NCI-H748 treated with DMSO at 0.1 percent for 48 hours (cell line): ENCODE results near the gene MYPOP.
"Not testable (repeated sequence)": the region's sequence is repeated elsewhere in the genome, so short reads cannot be mapped to it uniquely, and the experiment has no call there.

Experiments used
- DNase-seq: peaks from one replicate; lab custom pipeline; 2025; lab: John Stamatoyannopoulos, UW

Gene MYPOP

DNA sequence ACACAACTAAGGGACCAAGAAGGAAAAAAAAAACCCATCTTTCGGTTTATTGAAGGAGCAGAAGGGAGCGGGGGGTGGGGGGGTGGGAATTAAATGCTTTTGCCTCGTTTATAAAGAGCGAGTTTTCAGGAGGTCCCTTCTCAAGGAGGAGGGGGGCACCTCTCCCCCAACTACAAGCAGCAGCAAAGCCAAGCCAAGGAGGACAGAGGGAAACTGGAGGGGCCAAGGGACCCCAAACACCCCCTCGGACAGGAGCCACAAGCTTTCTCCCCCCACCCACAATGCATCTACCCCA, 18.9 kb downstream of the MYPOP start:
- DNase-seq = no peak

DNA sequence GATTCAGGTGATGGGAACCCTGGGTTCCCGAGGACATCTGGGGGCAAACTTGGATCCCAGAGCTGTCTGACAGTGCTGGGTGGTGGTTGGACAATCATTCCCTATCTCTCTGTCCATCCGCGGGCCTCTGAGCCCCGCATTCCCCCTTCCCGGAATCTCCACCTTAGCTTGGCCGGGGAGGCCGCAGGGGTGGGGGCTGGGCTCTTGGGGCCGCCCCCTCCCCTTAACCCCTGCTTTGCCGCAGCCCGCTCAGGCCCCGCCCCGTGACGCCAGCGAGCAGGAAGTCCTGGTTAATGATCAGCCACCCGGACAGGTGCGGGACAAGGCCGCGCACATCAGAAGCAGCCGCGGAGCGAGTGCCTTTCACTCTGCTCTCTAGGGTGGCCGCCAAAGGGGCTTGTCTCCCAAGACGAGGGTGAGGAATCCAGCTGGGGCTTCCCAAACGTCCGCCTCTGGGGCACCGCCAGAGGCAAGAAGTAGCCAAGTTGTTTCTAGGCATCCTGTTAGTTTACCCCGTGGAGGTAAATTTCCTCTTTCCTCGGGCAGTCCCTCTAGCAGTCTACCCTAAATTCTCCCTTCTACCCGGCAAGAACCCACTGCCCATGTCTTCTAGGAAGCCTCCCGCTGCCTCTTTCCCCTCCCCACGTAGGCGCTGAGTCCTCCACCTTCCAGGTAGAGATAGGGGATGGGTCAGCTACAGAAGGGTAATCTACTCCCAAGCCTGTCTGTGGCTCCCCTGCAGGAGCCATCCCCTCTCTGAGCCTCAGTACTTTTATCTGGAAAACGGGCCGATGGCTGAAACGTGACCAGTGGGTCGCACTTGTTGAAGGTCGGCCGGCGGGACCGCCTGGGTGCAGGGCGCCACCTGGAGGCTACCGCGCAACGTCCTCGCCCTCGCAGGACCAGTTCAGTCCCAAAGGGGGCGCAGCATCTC, 19.5 kb downstream of the MYPOP start:
- DNase-seq = peak; percentile 66

- no peak for DNase-seq
These were observed 20.4 kb downstream of the MYPOP start for GRCh38 chr19:45881909-45882528.

- DNase-seq = no peak
These were observed 21.1 kb downstream of the MYPOP start for GRCh38 chr19:45881082-45881908.

DNA sequence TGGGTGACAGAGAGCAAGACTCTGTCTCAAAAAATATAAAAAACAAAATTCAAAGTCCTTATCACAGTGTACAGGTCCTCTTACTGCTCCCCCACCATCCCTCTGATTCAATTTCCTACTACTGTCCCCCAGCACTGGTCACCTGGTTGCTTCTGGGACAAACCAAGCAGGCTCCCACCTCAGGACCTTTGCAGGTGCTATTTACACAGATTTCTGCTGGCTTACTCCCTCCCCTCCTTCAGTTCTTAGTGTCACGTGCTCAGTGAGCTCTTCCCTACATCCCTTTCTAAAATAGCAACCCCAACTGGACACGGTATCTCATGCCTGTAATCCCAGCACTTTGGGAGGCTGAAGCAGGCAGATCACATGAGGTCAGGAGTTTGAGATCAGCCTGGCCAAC, 22.4 kb downstream of the MYPOP start:
- DNase-seq = no peak

DNA sequence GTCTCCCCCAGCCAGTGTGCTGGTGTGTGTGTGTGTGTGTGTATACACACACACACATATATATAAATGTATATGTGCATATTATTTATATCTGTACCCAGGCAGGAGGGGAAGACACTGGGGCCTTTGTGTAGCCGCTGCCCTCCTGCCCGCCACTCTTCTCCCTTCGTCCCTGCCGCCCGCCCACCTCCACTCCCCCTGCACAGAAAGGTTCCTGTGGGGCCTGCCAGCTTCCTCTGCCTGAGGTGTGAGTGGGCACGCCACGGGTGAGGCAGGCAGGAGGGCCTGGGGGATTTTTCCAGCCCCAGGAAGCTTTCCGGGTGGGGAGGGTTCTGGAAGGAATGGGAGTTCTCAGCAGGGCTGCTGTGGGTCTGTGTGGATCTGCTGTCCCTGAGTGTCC, 23.4 kb downstream of the MYPOP start:
- DNase-seq = no peak

DNA sequence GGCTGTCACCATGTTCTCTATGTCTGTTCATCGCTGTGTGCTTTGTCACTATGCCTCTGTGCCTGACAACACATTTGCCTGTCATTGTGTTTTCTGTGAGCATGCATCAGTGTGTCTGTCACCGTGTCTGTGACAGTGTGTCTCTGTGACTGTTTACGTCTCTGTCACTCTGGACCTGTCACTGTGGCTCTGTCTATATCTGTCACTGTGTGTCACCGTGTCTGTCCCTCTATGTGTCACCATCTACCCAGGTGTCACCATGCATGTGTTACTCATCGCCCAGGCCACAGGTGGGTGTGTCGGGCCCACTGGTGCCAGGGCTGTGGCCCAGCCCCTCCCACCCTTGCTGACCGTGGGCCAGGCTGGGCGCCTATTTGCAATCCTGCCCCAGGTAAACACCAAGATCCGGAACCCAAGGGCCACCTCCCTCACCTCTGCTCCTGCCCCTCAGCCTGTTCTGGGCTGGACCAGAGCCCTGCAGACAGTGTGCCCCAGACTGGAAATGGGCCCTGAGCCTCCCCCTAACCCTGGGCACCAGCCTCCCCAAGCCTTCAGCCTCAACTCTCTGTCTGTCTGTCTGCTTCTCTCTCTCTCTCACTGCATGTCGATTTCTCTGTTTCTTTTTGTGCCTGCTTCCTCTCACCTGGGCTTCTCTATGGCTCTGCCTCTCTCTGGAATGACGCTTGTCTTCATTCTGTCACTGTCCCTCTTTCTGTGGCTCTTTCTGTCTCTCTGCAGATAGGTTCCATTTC, 24.2 kb downstream of the MYPOP start:
- no peak for DNase-seq

DNA sequence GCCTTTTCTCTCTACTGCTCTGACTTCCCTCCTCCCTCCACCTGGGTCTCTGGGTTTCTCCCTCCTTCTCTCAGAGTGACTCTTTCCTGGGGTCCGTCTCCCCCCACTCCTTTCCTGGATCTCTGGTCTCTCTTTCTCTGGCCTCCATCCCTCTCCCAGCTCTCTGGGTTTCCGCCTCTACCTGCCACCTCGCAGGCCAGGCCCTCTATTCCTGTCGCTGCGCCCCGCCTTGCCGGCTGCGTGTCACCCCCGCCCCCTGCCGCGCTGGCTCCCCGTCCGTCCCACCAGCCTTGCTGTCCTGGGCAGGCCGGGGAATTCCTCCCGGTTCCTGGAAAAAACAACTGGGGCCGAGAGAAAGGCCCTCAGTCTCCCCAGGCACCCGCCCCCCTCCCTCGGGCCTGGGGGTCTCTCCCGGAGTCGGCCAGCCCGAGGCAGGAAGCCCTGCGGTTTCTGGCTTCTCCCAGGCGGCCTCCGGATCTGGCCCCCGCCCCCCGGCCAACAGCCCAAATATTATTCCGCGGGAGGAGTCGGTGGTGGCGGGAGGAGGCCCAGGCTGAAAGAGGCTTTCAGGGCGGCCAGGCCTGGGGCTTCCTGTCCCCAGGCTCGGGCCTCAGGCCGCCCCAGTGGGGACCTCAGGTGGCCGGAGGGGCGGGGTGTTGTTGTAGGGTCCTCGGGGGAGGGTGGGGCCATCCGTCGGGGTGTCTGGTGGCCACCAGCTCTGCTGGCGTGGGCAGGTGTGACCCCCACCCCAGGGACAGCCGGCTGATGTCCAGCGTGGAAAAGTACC, 25.8 kb downstream of the MYPOP start:
- no peak for DNase-seq

DNA sequence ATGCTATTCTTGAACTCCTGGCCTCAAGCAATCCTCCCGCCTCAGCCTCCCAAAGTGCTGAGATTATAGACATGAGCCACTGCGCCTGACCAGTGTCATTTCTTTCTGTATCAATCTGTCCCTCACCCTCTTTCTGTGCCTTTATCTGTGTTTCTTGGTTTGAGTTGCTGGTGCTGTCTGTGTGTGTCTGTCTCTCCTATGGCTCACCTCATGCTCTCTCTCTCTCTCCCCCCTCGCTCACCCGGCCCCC, 26.3 kb downstream of the MYPOP start:
- no peak for DNase-seq

DNA sequence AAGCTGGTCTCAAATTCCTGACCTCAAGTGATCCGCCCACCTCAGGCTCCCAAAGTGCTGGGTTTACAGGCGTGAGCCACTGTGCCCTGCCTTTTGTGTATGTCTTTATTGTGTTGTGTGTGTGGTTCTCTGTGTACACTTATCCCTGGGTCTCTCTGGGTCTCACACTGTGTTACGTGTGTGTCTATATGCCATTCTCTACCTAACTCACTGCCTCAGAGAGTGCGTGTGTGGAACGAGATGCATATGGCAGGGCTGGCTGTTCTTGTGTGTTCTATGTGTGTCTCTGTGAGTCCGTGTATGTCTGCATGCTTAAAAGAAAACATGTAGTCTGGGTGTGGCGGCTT, 27.8 kb downstream of the MYPOP start:
- DNase-seq = no peak

DNA sequence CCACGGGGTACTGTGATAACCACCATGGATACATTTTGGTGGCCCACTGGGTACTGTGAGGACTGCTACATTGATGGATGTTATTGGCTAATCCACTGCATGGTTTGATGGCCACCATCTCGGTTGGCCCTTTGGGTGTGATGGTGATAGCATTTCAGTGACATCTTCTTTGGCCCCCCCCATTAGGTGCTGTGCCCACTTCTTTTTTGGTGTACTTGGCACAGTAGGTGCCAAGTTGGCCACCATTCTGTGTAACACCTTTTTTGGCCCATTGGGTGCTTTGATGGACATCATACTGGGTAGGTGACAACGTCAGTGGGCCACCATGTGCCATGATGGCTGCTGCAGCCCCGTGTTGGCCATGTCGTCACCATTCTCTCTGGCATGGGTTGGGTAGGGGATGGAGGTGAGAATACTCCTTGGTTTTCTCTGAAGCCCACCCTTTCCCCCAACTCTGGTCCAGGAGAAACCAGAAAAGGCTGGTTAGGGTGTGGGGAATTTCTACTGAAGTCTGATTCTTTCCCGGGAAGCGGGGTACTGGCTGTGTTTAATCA, 29.1 kb downstream of the MYPOP start:
- no peak for DNase-seq

DNA sequence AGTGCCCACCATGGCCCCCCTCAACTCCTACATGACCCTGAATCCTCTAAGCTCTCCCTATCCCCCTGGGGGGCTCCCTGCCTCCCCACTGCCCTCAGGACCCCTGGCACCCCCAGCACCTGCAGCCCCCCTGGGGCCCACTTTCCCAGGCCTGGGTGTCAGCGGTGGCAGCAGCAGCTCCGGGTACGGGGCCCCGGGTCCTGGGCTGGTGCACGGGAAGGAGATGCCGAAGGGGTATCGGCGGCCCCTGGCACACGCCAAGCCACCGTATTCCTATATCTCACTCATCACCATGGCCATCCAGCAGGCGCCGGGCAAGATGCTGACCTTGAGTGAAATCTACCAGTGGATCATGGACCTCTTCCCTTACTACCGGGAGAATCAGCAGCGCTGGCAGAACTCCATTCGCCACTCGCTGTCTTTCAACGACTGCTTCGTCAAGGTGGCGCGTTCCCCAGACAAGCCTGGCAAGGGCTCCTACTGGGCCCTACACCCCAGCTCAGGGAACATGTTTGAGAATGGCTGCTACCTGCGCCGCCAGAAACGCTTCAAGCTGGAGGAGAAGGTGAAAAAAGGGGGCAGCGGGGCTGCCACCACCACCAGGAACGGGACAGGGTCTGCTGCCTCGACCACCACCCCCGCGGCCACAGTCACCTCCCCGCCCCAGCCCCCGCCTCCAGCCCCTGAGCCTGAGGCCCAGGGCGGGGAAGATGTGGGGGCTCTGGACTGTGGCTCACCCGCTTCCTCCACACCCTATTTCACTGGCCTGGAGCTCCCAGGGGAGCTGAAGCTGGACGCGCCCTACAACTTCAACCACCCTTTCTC, 30.1 kb downstream of the MYPOP start:
- no peak for DNase-seq

DNA sequence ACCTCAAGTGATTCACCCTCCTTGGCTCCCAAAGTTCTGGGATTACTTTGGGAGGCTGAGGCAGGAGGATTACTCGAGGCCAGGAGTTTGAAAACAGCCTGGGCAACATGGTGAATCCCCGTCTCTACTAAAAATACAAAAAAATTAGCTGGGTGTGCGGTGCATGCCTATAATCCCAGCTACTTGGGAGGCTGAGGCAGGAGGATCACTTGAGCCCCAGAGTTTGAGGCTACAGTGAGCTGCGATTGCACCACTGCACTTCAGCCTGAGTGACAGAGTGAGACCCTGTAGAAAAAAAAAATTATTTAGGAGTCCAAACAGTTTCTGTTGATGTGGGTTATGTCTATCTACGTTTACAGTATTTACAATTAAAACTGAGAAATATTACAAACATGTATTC, 31.6 kb downstream of the MYPOP start:
- no peak for DNase-seq

DNA sequence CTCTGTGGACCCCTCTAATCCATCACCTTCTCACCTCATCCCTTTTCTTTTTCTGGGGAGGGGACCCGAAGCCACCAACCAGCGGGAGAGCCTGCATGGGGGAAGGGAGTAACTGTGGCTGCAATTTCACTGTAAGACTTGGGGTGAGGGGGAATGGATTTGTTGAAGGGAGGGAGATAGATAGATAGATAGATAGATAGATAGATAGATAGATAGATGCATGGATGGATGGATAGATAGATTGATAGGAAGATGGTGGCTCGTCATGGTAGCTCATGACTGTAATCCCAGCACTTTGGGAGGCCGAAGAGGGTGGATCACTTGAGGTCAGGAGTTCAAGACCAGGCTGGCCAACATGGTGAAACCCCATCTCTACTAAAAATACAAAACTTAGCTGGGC, 35.2 kb downstream of the MYPOP start:
- not testable (repeated sequence) for DNase-seq

DNA sequence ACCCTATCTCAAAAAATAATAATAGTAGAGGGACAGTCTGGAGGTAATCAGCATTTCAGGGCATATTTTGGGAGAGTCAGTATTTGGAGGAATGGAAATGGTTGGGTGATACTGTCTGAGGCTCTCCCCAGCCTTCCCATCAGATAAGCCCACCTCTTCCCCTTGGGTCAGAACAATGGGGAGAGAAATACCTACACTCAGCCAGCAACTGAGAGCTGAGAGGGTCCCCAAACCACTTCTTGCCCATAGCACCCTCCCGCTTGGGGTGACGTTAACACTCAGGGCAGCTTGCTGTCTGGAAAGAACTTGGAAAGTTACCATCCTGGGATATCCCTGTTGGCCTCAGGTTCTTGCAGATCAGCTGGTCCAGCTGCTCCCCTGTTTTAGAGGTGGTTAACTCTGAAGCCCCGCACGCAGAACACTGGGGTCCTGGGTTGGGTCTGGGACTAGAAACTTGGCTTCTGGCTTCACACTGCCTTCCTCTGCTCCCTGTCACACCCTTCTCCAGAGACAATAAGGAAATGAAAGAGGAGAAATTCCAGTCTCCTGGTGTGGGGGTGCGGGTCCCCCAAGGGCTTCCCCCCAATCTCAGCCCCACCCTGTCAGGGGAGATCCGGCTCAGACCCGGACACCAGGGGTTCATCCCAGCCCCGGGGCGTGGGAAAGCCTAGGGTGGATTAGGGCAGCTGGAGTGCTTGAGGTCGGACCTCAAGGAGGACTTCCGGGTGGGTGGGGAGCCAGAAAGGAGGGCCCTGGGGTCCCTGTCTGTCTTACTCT, 35.8 kb downstream of the MYPOP start:
- no peak for DNase-seq

GRCh38 chr19:45865269-45865948, 37.0 kb downstream of the MYPOP start:
- no peak for DNase-seq

DNA sequence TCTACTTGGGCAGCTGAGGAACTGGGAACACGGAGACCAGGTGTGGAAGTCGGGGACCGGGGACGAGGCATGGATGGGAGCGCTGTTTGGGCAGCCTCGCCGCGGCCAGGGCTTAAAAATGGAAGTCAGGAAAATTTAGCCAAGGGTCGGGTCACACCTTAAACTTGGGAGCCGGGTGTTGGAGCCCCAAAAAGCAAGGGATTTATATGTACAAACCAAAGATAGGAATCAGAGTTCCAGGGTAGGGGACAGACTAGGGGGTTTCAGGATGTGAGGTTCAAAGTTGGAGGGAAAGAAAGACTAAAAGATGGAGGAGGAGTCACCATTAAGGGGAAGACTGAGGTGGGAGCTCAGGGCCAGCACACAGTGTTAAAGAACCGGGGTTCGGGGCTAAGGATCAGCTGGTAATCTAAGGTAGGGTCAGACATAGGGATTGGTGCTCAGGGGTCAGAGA, 37.8 kb downstream of the MYPOP start:
- DNase-seq = no peak

DNA sequence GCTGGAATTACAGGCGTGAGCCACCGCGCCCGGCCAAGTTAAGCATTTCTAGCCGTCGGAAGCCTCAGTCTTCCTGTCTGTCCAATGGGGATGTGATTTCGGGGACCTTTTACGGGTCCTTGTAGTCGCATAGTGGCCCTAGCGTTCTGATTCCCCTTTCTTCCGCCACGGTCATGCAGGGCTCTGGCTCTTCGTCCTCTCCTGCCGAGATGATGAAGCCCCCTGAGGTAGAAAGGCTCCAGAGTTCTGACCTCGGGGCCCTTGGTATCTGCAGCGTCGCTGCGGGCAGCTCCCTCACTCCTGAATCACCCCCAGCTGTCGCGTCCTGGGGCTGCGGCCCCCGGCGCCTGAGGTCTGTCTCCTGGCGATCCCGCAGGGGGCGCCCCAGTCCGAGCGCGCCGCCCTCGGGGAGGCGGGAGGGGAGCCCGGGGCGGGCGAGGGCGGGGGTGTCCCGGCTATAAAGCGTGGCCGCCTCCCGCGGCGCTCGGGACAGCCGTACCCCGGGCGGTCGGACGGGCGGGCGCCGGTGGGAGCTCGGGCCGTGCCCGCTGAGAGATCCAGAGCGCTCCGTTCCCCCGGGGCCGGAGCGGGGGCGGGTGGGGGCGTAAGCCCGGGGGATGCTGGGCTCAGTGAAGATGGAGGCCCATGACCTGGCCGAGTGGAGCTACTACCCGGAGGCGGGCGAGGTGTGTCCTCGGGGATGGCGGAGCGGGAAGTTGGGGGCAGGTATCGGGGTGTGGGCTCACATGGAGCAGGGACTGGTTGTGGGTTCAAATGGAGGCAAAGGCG, 38.4 kb downstream of the MYPOP start, which contains the start of gene FOXA3:
Gene FOXA3 (plus strand): TSS at position 487 of the 789 bp plus-strand sequence. CDS start 131 bp downstream, at position 618.
- peak; percentile 49 for DNase-seq
